ENCODE data around the gene MYO1G.

The MYO1G gene

DNA sequence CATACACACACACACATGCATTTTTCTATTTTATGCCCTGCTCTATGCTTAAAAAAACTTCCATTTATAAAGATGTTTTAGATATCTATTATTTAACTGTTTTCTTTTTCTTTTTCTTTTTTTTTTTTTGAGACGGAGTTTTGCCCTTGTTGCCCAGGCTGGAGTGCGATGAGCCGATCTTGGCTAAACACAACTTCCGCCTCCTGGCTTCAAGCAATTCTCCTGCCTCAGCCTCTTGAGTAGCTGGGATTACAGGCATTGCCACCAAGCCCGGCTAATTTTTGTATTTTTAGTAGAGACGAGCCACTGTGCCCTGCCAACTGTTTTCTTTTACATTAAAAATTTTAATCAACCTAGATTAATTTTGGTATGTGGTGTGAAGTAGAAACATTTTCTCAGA lies 47.9 kb downstream of the MYO1G start:
- DNase-seq = no peak

DNA sequence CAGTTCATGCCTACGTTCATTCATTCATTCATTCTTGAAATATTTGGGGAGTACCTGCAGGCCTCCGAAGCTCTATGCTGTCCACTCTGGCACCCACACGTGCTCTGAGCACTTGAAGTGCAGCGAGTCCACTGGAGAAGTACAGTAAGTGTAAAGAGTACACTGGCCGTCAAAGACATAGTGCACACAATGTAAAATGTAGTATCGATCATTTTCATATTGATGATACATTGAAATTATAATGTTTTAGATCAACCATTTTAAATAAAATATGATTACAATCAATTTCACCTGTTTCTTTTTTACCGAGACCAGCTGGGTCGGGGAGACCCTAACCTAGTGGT lies 56.5 kb downstream of the MYO1G start:
- no peak for DNase-seq

DNA sequence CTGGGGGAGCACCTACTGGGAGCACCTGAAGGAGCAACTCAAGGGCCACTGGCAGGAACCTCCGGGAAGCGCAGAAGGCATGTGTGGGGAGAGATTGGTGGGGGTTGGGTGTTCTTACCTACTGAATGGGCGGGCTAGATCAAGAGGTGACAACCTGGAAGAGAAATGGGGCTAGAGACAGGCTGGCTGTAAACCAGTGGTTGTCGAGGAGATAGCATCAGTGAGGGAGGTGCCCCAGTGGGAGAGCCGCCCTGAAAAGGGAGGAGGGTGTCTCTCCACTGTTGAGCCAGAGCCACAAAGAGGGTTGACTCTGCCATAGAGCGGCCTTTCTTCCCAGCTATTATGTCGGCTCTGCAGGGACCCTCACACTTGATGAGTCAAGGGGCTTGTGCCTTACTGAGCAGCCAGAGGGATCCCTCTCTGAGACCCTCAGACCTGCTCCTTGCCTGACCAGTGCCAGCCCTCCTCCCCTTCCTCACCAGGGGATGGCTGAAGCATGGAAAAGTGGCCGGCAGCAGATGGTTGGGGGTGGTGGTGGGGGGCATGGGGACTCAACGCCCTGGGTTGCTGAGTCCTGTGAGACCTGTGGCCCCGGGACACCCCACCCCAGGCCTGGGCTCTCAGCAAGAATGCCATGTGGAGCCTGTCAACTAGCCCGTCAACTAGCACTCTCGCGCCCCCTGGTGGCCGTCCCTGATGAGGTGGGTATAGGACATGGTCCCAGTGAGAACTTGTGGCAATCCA lies 57.0 kb downstream of the MYO1G start:
- peak; percentile 71 for DNase-seq

DNA sequence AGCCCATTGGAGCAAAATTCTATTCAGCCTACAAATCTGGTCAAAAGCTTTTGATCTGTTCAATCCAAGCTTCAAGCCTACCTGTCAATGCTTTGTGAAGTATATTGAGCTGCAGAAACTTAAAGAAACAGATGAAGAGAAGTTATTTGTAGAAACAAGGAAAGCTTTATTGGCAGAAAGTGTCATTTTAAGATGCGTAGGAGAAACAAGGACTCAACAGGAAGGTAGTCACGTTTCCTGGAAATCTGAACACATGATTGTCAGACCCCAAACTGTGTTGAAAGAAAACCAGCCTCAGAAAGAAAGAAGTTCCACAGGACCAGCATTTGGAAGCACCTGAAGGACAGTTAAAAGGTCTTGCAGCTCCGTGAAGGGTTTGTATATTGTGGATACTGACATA lies 58.7 kb downstream of the MYO1G start:
- DNase-seq = no peak

DNA sequence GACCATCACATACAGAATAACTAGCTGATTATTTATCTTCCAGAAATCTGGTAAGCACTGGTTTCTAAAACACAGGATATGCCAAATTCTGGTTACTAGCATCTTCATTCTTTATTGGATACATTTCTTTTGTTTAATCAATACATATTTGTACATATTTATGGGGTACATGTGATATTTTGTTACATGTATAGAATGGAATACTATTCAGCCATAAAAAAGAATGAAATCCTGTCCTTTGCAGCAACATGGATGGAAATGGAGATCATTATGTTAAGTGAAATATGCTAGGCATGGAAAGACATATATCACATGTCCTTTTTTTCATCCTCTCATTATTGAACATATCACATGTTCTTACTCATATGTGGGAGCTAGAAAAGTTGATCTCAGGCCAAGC lies 60.8 kb downstream of the MYO1G start:
- DNase-seq = no peak

DNA sequence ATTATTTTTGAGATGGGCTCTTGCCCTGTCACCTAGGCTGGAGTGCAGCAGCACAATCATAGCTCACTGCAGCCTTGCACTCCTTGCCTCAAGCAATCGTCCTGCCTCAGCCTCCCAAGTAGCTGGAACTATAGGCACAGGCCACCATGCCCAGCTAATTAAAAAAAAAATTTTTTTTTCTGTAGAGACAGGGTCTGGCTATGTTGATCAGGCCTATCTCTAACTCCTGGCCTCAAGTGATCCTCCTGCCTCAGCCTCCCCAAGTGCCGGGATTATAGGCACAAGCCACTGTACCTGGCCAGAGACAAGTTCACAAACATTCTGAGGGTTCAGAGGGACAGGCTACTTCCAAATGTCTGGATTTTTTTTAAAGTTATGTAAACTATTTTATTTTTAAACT lies 61.4 kb downstream of the MYO1G start:
- DNase-seq = no peak

DNA sequence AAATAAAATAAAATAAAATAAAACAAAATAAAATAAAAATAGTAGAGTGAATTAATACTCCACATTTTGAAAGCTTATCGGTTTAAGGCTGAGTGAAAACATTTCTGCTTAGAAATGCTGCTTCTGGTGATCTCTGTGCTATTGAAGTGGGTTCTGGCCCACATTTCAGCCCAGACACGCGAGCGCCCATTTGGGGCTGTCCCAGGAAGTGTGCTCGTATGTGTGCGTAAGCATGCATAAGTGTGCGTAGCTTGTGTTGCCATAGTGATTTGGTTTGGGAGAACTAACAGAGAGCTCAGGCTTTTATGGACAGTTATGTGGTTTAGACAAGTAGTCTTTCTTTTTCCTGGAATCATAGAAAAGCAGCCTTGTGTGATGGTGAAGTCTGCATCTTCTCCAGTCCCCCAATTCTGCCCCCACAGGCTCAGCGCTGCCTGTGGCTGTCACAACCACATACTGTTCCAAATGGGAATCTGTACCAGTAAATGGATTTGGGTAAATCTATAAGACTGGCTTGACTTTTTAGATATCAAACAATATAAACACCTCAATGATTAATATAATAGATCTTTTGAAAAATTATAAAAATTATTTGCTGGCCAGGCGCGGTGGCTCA lies 63.7 kb downstream of the MYO1G start:
- DNase-seq = no peak

DNA sequence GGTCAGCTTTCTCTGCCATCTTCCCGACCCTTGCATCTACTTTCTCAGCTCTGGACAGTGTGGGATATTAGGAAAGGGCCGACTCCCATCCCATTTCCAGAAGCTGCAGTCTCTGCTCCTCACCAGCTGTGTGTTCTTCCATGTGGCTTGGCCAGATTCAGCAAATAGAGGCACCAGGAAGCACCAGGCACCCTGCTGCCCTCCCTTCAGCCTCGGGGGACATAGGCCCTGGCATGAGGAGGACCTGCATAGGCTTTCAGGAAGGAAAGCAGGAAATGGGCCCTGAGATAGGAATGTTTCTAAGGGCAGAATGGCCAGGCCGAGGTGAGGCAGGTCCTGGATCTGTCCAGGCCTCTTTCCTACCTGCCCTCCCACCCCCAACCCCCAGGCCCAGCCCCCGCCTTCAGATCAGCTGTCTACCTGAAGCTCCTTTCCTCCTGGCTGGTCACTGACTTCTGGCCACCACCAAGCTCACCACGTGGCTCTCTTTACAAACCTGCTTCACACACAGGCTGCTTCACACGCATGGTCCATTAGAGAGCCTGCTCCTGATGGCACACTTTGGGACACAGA lies 66.0 kb downstream of the MYO1G start:
- DNase-seq = no peak

All from SHP77 treated with DMSO at 0.1 percent for 48 hours (cell line).